EH (cell line): ENCODE measurements around the gene IL17RA.
A peak's percentile ranks its signal among the peaks of the same experiment; 100 is the strongest.

Experiments used
- DNase-seq: peaks from one replicate; pipeline ENCODE4 v3.0.0-alpha.2; 2015; ENCODE audit warnings: low read depth

IL17RA gene

DNA sequence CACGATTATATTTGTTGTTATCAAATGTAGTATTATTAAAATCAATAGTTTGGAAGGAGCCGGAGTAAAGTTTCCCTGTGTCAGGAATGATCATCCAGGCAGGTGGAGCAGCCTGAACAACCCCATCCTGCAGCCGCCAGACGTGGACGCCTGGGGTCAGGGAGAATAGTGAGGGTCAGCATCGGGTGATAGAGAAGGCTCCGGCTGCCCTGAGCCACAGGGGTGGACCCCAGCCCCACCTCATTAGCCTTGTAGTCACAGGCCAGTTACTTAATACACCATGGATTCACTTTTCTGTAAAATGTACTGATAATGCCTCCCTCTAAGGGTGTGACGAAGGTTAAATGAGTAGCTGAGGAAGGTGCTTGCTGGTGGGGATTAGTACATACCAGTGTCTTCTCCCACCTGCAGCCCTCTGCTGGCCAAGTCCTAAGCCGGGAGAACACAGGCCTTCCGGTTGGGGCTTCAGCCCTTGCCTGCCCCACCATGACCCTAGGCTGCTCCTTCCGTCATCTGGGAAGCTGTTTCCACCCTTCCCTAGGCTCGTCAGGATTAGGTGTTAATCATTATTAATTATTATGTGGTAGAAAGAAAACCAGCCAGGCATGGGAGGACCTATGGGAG is 21.5 kb downstream of the IL17RA start:
- no peak for DNase-seq

DNA sequence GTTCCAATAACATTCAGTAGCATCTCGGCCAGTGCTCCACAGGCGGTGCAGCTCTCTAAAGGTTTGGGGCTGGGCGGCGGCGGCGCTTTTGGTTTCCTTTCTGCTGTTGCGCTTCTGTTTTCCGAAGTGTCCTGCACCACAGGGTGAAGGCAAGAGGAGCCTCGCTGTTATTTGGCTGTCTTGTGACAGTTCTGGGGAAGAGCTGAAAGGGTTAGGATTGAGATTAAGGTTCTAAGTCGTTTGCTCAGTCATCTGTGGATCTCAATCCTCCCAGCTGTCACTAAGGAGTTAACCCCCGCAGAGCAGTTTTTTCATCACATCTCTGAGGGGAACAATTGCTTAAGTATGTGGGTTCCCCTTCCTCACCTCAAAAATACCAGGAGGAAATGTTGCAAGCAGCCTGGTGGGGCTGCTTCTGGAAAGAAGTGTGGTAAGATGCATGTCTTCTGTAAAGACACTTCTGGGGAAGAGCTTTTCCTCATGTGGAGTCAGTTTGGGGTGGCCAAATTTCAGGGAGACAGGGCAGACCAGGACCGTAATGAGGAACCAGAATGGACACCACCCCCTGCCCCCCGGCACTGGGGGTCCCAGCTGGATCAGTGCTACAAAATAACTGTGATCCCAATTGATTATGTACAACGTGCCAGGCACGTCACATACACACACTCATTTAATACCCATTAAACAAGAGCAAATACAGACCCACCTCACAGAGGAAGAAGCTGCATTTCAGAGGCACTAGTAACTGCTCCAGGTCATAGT is 22.2 kb downstream of the IL17RA start:
- DNase-seq: no peak

DNA sequence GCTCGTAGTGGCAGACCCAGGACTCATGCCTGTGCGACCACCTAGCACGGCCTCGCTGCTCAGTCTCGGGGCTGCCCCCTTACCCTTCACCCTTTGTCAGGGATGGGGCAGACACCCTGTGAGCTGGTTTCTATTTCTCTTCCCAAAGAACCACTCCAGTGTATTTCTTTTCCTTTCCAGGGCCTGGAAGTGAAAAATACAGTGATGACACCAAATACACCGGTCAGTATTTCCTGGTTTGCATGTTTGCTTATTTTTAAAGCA is 22.7 kb downstream of the IL17RA start:
- no peak for DNase-seq

DNA sequence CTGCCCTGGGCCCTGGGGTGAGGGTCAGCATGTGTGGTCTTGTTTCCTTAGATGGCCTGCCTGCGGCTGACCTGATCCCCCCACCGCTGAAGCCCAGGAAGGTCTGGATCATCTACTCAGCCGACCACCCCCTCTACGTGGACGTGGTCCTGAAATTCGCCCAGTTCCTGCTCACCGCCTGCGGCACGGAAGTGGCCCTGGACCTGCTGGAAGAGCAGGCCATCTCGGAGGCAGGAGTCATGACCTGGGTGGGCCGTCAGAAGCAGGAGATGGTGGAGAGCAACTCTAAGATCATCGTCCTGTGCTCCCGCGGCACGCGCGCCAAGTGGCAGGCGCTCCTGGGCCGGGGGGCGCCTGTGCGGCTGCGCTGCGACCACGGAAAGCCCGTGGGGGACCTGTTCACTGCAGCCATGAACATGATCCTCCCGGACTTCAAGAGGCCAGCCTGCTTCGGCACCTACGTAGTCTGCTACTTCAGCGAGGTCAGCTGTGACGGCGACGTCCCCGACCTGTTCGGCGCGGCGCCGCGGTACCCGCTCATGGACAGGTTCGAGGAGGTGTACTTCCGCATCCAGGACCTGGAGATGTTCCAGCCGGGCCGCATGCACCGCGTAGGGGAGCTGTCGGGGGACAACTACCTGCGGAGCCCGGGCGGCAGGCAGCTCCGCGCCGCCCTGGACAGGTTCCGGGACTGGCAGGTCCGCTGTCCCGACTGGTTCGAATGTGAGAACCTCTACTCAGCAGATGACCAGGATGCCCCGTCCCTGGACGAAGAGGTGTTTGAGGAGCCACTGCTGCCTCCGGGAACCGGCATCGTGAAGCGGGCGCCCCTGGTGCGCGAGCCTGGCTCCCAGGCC is 23.7 kb downstream of the IL17RA start:
- DNase-seq: no peak

DNA sequence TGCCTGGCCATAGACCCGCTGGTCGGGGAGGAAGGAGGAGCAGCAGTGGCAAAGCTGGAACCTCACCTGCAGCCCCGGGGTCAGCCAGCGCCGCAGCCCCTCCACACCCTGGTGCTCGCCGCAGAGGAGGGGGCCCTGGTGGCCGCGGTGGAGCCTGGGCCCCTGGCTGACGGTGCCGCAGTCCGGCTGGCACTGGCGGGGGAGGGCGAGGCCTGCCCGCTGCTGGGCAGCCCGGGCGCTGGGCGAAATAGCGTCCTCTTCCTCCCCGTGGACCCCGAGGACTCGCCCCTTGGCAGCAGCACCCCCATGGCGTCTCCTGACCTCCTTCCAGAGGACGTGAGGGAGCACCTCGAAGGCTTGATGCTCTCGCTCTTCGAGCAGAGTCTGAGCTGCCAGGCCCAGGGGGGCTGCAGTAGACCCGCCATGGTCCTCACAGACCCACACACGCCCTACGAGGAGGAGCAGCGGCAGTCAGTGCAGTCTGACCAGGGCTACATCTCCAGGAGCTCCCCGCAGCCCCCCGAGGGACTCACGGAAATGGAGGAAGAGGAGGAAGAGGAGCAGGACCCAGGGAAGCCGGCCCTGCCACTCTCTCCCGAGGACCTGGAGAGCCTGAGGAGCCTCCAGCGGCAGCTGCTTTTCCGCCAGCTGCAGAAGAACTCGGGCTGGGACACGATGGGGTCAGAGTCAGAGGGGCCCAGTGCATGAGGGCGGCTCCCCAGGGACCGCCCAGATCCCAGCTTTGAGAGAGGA is 24.5 kb downstream of the IL17RA start:
- DNase-seq: no peak

DNA sequence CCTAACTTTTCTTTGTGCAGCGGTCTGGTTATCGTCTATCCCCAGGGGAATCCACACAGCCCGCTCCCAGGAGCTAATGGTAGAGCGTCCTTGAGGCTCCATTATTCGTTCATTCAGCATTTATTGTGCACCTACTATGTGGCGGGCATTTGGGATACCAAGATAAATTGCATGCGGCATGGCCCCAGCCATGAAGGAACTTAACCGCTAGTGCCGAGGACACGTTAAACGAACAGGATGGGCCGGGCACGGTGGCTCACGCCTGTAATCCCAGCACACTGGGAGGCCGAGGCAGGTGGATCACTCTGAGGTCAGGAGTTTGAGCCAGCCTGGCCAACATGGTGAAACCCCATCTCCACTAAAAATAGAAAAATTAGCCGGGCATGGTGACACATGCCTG is 25.2 kb downstream of the IL17RA start:
- no peak for DNase-seq

DNA sequence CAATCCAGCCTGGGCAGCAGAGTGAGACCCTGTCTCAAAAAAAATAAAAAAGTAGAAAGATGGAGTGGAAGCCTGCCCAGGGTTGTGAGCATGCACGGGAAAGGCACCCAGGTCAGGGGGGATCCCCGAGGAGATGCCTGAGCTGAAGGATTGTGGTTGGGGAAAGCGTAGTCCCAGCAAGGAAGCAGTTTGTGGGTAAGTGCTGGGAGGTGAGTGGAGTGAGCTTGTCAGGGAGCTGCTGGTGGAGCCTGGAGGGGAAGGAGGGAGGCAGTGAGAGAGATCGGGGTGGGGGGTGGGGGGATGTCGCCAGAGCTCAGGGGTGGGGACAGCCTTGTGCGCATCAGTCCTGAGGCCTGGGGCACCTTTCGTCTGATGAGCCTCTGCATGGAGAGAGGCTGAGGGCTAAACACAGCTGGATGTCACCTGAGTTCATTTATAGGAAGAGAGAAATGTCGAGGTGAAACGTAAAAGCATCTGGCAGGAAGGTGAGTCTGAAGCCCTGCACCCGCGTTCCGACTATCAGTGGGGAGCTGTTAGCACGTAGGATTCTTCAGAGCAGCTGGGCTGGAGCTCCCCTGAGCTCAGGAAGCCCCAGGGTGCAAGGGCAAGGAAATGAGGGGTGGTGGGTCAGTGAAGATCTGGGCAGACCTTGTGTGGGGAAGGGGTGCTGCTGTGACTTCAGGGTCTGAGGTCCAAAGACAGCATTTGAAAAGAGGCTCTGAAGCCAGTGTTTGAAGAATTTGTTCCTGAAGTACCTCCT is 26.2 kb downstream of the IL17RA start:
- no peak for DNase-seq

DNA sequence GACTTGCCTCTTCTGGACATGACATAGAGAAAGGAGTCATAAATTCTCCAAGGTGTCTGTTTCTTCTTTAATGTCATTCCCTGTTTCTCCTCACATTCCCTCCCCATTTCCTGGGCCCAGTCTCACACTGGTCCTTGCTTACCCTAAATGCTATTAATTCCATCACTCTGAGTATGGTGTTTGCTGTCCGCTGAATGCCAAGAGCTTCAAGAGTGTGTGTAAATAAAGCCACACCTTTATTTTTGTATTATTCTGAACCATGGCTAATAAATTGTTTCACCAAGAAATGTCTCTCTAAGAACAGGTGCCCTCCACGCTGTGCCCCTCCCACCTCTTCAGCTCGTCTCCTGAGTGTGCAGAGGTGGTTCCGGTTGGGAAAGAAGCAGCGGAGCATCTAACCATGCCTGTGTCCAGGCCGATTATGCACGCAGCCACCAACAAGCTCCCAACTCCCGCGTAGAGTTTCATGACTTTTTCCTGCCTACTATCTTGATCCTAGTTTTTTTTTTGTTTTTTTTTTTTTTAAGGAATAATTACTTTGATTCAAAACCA is 27.8 kb downstream of the IL17RA start:
- DNase-seq: no peak

DNA sequence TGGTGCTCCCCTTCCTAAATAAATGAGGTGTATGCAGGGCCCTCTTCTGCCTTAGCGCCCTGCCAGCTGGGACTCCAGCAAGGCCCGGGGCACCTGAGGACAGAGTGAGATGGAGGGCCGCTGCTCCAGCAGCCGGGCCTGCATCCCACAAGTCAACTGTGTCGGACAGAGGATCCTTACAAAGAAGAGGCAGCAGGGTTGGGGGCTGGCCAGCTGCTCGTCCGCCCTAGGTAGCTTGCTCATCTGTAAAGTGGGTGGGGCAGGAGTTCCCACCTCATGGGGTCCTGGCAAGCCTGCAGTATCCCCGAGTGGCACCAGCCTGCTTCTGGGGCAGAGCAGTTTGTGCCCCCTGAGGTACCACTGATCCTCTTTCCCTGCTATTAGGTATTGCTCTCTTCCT is 28.8 kb downstream of the IL17RA start:
- no peak for DNase-seq

DNA sequence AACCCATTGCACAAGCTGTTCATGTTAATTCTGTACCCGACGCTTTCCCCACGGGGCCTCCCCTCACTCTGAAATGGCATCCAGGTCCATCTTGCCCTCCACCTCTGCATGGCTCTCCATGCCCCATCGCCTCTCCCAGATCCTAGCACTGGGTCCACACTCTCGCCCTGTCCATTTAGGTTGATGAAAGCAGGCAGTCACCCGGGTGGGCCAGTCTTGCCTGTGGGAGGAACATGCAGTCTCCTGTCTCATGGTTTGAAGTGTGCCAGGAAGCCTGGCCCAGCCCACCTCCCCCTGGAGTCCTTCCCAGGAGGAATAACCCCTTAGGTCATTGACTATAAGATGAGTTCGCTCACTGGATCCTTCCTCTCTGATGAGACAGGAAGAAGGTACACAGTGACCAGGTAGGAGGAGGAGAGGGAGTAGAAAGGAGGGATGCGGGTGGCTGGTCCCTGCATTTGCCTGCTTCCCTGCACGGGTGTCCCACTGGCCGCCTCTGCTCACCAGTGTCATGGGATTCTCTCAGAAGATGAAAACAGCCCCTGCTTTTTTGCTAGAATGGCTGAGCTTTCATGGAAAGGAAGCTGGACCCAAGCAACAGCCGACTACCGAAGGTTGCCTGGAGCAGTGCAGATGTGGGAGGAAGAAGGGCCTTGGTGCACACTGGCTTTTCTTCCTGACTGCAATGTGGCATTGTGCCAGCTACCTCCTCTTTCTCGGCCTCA is 29.5 kb downstream of the IL17RA start:
- no peak for DNase-seq

DNA sequence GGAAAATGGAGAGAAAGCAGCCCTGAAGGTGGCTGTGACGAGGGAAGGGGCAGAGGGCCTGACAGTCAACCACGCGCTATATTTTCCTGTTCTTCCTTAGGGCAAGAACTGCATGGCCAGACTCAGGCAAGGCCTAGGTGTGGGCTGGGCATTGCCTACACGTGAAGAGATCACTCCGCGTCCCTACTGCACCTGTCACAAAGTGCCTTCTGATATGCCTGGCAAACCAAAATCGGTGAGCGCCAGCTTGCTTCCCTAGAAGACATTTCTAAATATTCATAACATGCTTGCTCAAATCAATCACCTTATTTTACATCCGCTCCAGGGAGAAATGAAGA is 30.1 kb downstream of the IL17RA start:
- no peak for DNase-seq

DNA sequence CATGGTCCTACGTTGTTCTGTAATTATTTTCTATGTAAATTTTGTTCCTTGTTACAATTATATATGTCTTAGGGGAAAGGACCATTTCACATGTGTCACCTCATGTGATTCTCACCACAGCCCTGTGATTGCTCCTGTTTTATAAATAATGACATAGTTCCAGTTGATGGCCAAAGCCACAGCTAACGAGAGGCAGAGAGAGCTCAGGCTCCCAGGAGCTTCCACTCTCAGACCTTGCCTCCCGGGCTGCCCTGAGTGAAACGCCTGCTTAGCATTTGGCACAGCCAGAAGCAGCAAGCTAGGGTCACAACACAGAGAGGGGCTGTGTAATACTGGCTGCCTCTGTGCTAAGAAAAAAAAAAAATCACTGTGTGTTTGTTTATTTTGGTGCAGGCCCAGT is 30.4 kb downstream of the IL17RA start:
- no peak for DNase-seq

DNA sequence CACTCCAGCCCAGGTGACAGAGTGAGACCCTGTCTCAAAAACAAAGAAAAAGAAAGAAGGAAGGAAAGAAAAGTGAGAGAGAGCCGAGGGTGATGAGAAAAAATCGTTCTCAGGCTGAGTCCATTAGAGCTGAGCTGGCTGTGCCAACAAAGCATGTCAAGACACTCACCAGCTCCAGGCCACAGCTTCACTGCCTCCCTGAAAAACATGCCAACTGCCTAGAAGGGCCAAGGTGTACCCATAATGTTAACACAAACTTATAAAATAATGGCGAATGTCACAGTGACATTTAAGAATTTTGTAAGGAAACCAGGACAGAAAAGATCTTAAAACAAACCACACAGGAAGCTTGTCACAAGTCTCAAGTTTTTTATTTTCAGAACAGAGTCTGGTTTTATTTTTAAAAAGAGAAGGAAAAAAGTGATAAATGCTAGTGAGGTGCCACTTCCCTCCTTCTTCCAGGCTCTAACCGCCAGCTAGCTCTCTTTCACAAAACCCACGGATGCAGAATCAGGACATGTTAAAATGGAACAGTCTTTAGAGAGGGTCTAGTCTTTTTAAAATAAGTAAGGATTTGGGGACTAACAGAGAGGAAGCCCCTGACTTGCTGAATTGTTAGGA is 31.3 kb downstream of the IL17RA start:
- DNase-seq: no peak

DNA sequence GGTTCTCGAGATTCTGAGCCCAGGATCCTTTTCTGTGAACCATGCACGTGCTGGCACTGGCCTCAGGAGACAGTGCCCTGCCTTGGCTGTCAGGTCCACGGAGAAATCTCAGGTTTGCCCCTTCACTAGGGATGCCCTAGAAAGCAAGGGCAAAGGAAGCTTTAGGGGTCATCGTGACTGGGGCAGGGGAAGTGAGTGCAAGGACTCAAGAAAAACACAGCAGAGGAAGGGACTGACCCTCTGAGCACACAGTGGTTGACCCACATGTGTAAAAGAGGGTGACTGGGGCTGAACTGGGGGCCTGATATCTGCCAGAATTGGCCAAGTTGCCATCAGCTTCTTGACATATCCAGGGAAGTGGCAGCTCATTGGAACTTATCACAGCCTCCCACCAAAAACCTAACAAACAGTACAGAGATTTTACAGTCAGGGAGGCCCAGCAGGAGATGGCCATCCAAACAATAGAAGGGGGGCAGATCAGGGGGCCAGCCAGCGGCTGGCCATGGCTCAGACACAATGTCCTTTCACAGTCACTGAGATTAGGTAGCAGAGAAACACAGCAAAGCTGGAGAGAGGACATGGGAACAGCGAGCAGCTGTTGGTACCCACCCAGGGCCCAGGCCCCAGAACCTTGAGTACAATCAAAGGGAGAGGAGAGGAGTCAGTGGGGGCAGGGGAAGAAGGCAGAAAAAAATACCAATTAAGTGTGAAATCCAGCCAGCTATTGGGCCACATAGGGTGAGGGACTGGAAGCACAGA is 32.0 kb downstream of the IL17RA start:
- no peak for DNase-seq

DNA sequence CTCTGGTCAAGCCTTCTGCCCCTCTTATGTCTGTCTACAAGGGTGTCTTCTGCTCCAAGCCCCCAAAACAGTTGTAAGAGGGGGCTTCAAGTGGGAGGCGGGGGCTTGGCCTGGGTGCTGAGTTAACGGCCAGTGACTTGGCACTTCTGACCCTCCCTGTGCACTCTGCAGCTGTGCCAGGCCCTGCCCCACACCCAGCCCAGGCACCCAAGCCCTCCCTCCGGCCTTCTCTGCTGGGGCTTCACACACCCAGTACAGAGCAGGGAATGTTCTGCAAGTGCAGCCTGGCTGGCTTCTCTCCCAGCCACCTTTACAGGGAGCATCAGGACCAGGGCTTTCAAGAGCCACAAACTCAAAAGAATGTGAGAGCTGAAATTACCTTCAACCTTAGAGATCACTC is 32.6 kb downstream of the IL17RA start:
- no peak for DNase-seq

DNA sequence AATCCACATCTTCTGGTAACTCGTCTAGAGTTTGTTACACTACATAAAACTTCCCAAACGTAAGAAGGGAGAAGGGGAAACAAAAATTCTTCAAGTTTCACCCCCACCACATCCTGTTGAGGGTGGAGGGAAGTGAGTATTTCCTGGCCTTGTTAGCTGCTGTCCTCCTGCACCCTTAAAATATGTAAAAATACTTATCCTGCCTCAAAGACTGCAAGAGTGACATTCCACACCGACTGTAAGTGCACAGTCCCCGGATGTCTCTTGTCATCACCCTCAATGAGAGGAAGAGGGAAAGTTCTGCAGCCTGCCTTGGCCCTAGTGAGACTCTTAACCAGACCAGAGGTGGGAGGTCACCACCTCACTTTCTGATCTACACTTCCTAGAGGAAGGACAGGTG is 33.1 kb downstream of the IL17RA start:
- DNase-seq: no peak

DNA sequence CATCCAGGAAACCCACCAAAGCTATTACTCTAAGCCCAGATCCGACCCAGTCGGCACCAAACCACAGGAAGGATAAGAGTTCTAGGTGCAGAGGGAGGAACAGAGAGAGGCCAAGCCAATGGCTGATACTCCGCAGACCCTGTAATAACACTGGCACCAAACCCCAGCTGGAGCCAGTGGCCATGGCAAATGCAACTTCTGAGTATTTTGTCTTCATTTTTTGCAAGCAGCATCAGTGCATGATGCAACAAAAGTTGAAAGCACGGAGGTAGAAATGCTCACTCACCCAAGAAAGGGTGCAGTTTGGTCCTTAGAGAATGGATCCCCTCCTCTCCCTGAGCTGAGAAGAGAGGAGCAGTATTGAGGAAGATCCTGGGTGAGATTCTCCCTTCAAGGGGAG is 33.5 kb downstream of the IL17RA start:
- DNase-seq: no peak

DNA sequence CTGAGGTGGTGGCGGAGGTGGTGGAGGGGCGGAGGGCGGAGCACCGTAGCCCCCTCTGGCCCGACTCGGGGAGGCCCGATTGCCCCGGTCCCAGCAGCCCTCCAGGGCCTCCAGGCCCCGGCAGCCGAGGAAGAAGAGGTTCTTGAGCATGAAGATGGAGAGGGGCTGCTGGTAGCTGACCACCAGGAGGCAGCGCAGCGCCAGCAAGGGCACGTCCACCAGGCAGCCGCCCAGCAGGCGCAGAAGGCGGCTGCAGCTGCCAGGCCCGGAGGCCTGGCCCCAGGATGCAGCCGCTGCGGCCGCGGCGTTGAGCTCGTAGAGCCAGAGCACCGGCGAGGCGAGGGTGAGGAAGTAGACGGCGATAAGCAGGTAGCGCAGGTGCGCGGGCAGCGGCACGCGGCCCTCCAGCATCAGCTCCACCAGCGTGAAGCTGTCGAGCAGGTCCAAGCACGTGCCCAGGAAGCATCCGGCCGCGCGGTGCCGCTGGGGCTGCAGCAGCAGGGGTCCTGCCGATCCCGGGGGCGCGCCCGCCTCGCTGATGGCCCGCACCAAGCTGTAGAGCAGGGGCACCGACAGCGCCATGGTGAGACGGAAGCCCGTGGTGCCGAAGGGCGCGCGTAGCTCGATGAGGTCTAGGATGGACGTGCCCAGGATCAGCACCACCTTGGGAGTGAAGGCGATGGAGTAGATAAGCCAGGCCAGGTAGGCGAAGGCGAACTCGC is 34.8 kb downstream of the IL17RA start:
- DNase-seq: no peak

DNA sequence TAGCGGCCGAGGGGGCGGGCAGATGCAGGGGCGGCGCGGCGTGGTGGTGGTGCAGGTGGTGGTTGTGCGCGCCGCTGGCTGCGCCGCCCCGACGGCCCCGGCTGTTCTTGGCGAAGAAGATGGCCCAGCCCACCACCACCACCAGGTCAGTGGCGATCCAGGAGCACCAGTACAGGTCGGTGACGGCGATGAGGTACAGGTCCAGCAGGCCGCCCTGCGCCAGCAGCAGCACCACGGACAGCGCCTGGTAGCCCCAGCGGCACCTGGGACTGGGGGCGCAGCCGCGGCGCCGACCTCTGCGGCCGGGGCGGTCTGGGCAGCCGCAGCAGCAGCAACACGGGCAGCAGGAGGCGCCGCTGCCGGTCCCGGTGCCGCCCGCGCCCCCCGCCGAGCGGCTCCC is 35.5 kb downstream of the IL17RA start:
- DNase-seq: peak; percentile 49
